HG03139 (cell line): ENCODE results near the gene SRM.
"Not testable (repeated sequence)": the region's sequence is repeated elsewhere in the genome, so short reads cannot be mapped to it uniquely, and the experiment has no call there.

Experiments
- ATAC-seq: cut with Tn5 transposase; IDR thresholded peaks from one replicate; pipeline ENCODE4 v1.9.1; 2021; ENCODE audit not compliant: unreplicated experiment

The SRM gene

DNA sequence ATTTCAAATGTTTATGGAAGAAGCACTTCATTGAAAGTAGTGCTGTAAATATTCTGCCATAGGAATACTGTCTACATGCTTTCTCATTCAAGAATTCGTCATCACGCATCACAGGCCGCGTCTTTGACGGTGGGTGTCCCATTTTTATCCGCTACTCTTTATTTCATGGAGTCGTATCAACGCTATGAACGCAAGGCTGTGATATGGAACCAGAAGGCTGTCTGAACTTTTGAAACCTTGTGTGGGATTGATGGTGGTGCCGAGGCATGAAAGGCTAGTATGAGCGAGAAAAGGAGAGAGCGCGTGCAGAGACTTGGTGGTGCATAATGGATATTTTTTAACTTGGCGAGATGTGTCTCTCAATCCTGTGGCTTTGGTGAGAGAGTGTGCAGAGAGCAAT, 36.6 kb downstream of the SRM start:
- ATAC-seq = no peak

DNA sequence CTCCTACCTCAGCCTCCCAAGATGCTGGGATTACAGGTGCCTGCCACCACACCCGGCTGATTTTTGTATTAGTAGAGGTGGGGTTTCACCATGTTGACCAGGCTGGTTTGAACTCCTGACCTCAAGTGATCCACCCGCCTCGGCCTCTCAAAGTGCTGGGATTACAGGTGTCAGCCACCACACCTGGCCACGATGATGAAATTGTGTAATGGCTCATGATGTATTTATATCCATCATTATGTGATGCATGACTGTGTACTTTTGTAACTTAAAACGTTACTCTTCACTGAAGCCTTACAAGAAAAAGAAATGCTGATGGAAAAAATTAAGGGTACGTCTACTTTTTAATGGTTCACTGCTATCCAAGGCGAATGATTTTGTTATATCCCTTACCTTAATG, 39.8 kb downstream of the SRM start:
- no peak for ATAC-seq

DNA sequence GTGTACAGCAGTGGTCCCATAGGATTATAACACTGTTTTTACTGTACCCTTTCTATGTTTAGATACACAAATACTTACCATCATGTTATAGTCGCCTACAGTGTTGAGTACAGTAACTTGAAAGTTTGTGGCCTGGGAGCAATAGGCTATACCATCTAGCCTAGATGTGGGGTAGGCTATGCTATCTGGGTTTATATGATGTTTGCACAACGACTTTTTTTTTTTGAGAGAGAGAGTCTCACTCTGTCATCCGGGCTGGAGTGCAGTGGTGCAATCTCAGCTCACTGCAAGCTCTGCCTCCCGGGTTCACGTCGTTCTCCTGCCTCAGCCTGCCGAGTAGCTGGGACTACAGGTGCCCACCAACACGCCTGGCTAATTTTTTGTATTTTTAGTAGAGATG, 40.5 kb downstream of the SRM start:
- ATAC-seq = not testable (repeated sequence)

DNA sequence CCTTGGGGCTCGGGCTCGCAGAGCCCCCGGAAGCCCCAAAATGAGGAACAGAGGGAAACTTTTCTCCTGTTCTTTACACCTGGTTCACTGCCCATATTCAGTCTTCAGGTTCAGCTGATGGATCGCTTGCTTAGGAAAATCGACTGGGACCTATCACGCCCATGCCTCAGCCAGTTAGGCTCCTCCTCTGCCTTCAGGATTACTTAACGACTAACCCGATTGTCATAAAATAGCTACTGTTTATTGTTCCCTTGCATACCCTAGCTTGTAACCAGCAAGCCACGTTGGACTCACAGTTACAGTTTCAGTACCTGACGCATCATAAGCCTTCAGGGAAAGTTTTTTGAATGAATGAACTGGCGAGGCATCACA, 46.7 kb downstream of the SRM start:
- no peak for ATAC-seq

DNA sequence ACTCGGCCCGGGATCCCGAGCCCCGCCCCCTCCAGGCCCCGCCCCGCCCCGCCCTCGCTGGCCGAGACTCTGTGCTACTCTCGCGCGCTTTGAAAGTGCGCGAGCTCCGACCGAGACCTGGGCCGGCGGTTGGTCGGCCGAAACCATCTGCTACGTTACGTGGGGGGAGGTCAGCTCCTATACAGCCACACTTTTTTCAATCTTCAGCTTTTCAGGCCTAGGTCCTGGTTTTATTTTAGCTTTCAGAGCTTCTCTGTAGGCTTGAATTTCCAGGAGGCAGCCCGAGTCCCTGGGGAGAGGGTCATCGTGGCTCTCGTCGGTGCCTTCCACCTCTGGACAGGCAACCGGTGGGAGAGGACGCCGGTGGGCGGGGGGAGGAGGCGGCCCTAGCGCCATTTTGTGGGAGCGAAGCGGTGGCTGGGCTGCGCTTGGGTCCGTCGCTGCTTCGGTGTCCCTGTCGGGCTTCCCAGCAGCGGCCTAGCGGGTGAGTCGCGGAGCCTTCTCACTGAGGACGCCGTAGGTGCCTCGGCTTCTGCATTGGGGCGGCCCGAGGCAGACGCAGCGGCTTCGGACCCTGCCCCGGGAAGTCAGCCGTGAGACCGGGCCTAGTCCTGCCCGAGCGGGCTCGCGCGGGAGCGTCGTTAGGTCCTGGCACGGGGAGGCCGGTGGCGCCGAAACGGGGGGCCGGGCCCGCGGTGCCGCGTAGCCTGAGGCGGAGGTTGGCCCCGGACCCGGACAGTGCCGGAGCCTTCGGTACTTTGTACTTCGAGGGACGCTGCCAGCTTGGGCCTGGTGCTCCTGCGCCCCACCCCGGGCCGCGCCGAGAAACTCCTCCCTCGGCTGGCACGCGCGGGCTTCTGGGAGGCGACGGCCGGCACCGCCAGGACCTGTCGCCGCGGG, 47.3 kb downstream of the SRM start, which contains the start of gene TARDBP:
Gene TARDBP, plus strand, starts transcription at position 395 of the 900 bp plus-strand sequence. CDS start 1,074 bp downstream, outside the sequence.
- ATAC-seq = peak; percentile 81
